ENCODE results near the gene TBC1D23. TPM values are rescaled to one million over a fixed set of nuclear protein-coding genes. Genes with fewer than 3 reads are reported as not detected.

Gene TBC1D23
- total RNA-seq, 2 donors from 2014 or later = 18.3 to 23.6 TPM

DNA sequence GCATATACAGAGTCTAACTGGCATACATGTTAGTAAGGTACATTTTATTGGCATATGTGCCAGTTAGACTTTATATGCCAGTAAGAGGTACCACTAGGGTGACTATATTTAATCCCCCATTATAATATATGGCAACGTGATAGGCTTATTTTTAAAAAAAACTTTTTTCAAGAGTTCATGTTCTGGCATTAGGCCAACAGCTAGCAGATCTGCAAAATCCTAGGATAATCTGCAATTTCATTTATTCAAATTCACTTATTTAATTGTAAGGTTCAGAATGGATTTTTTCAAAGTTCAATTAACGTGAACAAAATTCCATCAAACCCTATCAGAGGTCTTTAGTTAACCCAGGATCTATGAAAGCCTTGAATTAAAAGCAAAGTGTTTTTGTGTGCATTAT is 105.6 kb downstream of the TBC1D23 start:
- 76% methylated on average over 2 of the region's 2 CpGs for WGBS
- H3K36me3 ChIP-seq = peaks cover 2 to 5% of the 10 kb centered on the region in 2 donors

DNA sequence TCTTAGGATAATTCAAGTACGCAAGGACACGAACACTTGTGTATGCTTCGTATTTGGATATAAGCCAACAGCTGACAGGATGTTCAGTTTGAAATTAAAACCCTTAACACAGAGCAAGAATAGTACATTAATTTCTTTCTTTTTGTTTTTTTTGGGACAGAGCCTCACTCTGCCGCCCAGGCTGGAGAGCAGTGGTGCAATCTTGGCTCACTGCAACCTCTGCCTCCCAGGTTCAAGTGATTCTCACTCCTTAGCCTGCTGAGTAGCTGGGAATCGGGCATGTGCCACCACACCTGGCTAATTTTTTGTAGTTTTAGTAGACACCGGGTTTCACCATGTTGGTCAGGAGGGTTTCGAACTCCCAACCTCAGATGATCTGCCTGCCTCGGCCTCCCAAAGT is 107.6 kb downstream of the TBC1D23 start:
- no peaks in the 10 kb centered on the region for H3K4me1 ChIP-seq (replicated peaks)
- no peak for DNase-seq (ENCODE audit: low spot score)
- 83% methylated on average over 8 of the region's 8 CpGs for WGBS
- intact Hi-C loops (cut with DNase I) = no loop called here
- H3K9me3 ChIP-seq = no peaks in the 10 kb centered on the region
- H3K36me3 ChIP-seq = peaks cover 2 to 5% of the 10 kb centered on the region in 2 donors
- H3K4me3 ChIP-seq = no peak overlapping the region
- H3K27me3 ChIP-seq (replicated peaks; ENCODE audit: insufficient read depth) = no peaks in the 10 kb centered on the region
- no peak overlapping the region for H3K27ac ChIP-seq
- TF ChIP-seq, protein P1, sequence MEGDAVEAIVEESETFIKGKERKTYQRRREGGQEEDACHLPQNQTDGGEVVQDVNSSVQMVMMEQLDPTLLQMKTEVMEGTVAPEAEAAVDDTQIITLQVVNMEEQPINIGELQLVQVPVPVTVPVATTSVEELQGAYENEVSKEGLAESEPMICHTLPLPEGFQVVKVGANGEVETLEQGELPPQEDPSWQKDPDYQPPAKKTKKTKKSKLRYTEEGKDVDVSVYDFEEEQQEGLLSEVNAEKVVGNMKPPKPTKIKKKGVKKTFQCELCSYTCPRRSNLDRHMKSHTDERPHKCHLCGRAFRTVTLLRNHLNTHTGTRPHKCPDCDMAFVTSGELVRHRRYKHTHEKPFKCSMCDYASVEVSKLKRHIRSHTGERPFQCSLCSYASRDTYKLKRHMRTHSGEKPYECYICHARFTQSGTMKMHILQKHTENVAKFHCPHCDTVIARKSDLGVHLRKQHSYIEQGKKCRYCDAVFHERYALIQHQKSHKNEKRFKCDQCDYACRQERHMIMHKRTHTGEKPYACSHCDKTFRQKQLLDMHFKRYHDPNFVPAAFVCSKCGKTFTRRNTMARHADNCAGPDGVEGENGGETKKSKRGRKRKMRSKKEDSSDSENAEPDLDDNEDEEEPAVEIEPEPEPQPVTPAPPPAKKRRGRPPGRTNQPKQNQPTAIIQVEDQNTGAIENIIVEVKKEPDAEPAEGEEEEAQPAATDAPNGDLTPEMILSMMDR (IDR thresholded peaks at IDR 0.05) = no peak
- TF ChIP-seq POLR2A (IDR thresholded peaks at IDR 0.05) (no peak), POLR2AphosphoS5 (IDR thresholded peaks at IDR 0.05) (no peak)

More for the DNA sequence above, 105.6 kb downstream of the TBC1D23 start:
- Histone ChIP-seq H3K4me1 (replicated peaks) (no peaks in the 10 kb centered on the region), H3K9me3 (no peaks in the 10 kb centered on the region), H3K27me3 (replicated peaks; ENCODE audit: insufficient read depth) (no peaks in the 10 kb centered on the region), H3K4me3 (no peak overlapping the region), H3K27ac (no peak overlapping the region)
- TF ChIP-seq POLR2AphosphoS5 (IDR thresholded peaks at IDR 0.05) (no peak), POLR2A (IDR thresholded peaks at IDR 0.05) (no peak)
- TF ChIP-seq, protein P1 (IDR thresholded peaks at IDR 0.05) = no peak
- no peak for DNase-seq (ENCODE audit: low spot score)
- intact Hi-C loops (cut with DNase I) = no loop called here

DNA sequence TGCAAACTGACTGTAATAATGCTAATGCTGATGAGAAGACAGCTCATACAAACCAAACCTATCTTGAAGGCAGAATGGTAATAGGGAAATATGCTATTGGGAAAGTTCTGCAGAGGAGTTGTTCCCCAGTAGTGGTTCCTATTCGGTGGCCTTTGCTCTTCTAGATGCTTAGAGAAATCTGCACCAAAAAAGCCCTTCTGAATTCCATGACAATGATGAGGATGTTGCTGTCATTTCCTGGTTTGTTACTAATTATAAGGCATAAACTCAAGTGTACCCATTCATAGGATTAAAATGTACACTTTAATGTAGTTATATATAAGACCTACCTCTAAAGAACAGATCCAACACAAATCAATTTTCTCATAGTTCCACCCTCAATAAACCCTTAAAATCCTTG is 110.0 kb downstream of the TBC1D23 start:
- Histone ChIP-seq H3K4me3 (no peak overlapping the region), H3K27ac (no peak overlapping the region), H3K9me3 (no peaks in the 10 kb centered on the region), H3K27me3 (replicated peaks; ENCODE audit: insufficient read depth) (no peaks in the 10 kb centered on the region), H3K36me3 (peaks cover 2 to 5% of the 10 kb centered on the region in 2 donors), H3K4me1 (replicated peaks) (no peaks in the 10 kb centered on the region)
- no peak for DNase-seq (ENCODE audit: low spot score)
- intact Hi-C loops (cut with DNase I) = no loop called here
- WGBS = 97% methylated on average over 1 of the region's 1 CpG
- TF ChIP-seq POLR2A (IDR thresholded peaks at IDR 0.05) (no peak), POLR2AphosphoS5 (IDR thresholded peaks at IDR 0.05) (no peak)
- TF ChIP-seq, protein P1 (IDR thresholded peaks at IDR 0.05) = no peak

DNA sequence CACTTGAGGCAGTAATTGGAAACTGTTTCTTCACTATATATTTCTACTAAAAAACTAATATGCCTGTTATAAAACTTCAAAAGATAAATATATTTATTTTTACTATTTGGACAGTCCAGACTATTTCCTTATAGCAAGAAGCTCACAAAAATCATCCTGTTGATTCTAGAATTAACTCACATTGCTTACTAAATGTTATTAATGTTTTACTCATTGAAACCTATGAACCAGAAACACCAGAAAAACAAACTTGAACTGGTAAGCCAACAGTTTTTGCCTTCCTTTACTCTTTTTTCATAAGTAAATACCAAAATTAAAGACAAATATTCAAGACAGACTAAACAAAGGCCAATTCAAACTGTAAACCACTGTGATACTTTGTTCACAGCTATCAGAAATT is 113.7 kb downstream of the TBC1D23 start:
- Histone ChIP-seq H3K27me3 (replicated peaks; ENCODE audit: insufficient read depth) (no peaks in the 10 kb centered on the region), H3K9me3 (no peaks in the 10 kb centered on the region), H3K36me3 (peaks cover 0 to 2% of the 10 kb centered on the region in 2 donors), H3K4me1 (replicated peaks) (no peaks in the 10 kb centered on the region), H3K27ac (no peak overlapping the region), H3K4me3 (no peak overlapping the region)
- TF ChIP-seq, protein P1 (IDR thresholded peaks at IDR 0.05) = no peak
- no peak for TF ChIP-seq POLR2AphosphoS5 (IDR thresholded peaks at IDR 0.05)
- DNase-seq (ENCODE audit: low spot score) = no peak
- intact Hi-C loops (cut with DNase I) = no loop called here

Other genes starting within 250 kb of the TBC1D23 start
- 10 to 100 TPM in 1 of 2 donors, 1 to 10 TPM in 1; 9.5 to 28.2 TPM for gene FILIP1L, start 146.5 kb upstream of the TBC1D23 start, total RNA-seq
- gene NIT2, start 73.8 kb downstream of the TBC1D23 start, total RNA-seq = 10 to 100 TPM; 21.4 to 32.4 TPM
- gene TOMM70, start 140.1 kb downstream of the TBC1D23 start, total RNA-seq = 10 to 100 TPM; 34.0 to 36.1 TPM
- 1 to 10 TPM in 1 of 2 donors, under 1 TPM in 1; 0.73 to 3.4 TPM for gene LNP1, start 140.5 kb downstream of the TBC1D23 start, total RNA-seq
- 10 to 100 TPM in 1 of 2 donors, 1 to 10 TPM in 1; 6.3 to 11.8 TPM for gene TMEM45A, start 231.6 kb downstream of the TBC1D23 start, total RNA-seq